Cardiac muscle cell (in vitro differentiated cells and primary cell): ENCODE results near the gene PID1. TPM values are rescaled to one million over a fixed set of nuclear protein-coding genes. Genes with fewer than 3 reads are reported as not detected.

Source experiments
- DNase-seq, 2 donors: peaks; one replicate each; pipeline versions ENCODE4 v3.0.0 to v3.0.0-alpha.2; 2010 to 2017; ENCODE audit warnings: low read depth in 1 of 2, low spot score in 1 of 2
- H3K27ac ChIP-seq: fragments of 200-600 bp; sonication (generic); 2 replicates; pipeline ENCODE4 v1.5.1; 2016
- H3K27me3 ChIP-seq: fragments of 200-600 bp; sonication (generic); 2 replicates; pipeline ENCODE4 v1.6.0; 2016; ENCODE audit warnings: control low read depth
- H3K36me3 ChIP-seq: fragments of 200-600 bp; sonication (generic); 2 replicates; pipeline ENCODE4 v1.5.1; 2016; ENCODE audit warnings: control low read depth
- H3K4me1 ChIP-seq: fragments of 200-600 bp; sonication (generic); 2 replicates; pipeline ENCODE4 v1.8.1; 2017; ENCODE audit warnings: low read depth, mild to moderate bottlenecking, mixed run types
- H3K4me3 ChIP-seq: fragments of 200-600 bp; sonication (generic); 2 replicates; pipeline ENCODE4 v1.5.1; 2016; ENCODE audit warnings: mild to moderate bottlenecking
- H3K9me3 ChIP-seq: fragments of 200-600 bp; sonication (generic); 2 replicates; pipeline ENCODE4 v1.5.1; 2017; ENCODE audit warnings: low read depth, mild to moderate bottlenecking, control low read depth
- CTCF ChIP-seq: IDR thresholded peaks from 2 replicates; pipeline ENCODE4 v1.5.1; 2012; ENCODE audit warnings: low read depth, mild to moderate bottlenecking, low read length
- polyA plus RNA-seq: library from polyadenylated mRNA; unstranded; fragments of >200 nt; fragmentation: Nextera tagmentation; extraction: Ambion mirVana; gene quantifications from 2 replicates; pipeline ENCODE4 v1.2.1, GENCODE V29; 2016
- total RNA-seq: library from RNA; depleted of rRNA; stranded (reverse); fragments of >200 nt; gene quantifications from 2 replicates; pipeline ENCODE4 v1.2.3, GENCODE V29; 2016

Gene PID1
- total and polyA plus RNA-seq, 2 experiments from 2014 or later, result 0.42 to 0.43 TPM

GRCh38 chr2:229239021-229239420 lies 32.1 kb downstream of the PID1 start:
- Histone ChIP-seq H3K9me3 (no peaks in the 10 kb centered on the region), H3K27ac (no peak overlapping the region), H3K4me3 (no peak overlapping the region), H3K27me3 (no peaks in the 10 kb centered on the region), H3K36me3 (no peaks in the 10 kb centered on the region), H3K4me1 (no peaks in the 10 kb centered on the region)
- no peak for DNase-seq
- TF ChIP-seq CTCF, result no peak

GRCh38 chr2:229237270-229237669 lies 33.8 kb downstream of the PID1 start:
- no peak for TF ChIP-seq CTCF
- Histone ChIP-seq H3K4me3 (no peak overlapping the region), H3K27me3 (no peaks in the 10 kb centered on the region), H3K36me3 (no peaks in the 10 kb centered on the region), H3K9me3 (no peaks in the 10 kb centered on the region), H3K27ac (no peak overlapping the region), H3K4me1 (no peaks in the 10 kb centered on the region)
- DNase-seq, result no peak

- H3K4me1 ChIP-seq, result no peaks in the 10 kb centered on the region
Measured at GRCh38 chr2:229235131-229235914, 35.8 kb downstream of the PID1 start.

GRCh38 chr2:229231885-229232284 lies 39.2 kb downstream of the PID1 start:
- H3K9me3 ChIP-seq, result no peaks in the 10 kb centered on the region
- no peaks in the 10 kb centered on the region for H3K36me3 ChIP-seq
- no peak for TF ChIP-seq CTCF

More at GRCh38 chr2:229235131-229235914, 35.8 kb downstream of the PID1 start:
- Histone ChIP-seq H3K4me3 (no peak overlapping the region), H3K27me3 (no peaks in the 10 kb centered on the region), H3K36me3 (no peaks in the 10 kb centered on the region), H3K9me3 (no peaks in the 10 kb centered on the region), H3K27ac (no peak overlapping the region)
- no peak for TF ChIP-seq CTCF
- DNase-seq, result peak; percentile 52 to 53

GRCh38 chr2:229231328-229231868 lies 39.7 kb downstream of the PID1 start:
- no peak overlapping the region for H3K27ac ChIP-seq
- no peak for DNase-seq
- H3K4me1 ChIP-seq, result no peaks in the 10 kb centered on the region

More at GRCh38 chr2:229231885-229232284, 39.2 kb downstream of the PID1 start:
- Histone ChIP-seq H3K4me1 (no peaks in the 10 kb centered on the region), H3K27ac (no peak overlapping the region), H3K4me3 (no peak overlapping the region), H3K27me3 (no peaks in the 10 kb centered on the region)
- no peak for DNase-seq

More at GRCh38 chr2:229231328-229231868, 39.7 kb downstream of the PID1 start:
- Histone ChIP-seq H3K4me3 (no peak overlapping the region), H3K36me3 (no peaks in the 10 kb centered on the region), H3K27me3 (no peaks in the 10 kb centered on the region), H3K9me3 (no peaks in the 10 kb centered on the region)
- TF ChIP-seq CTCF, result no peak
